NCI-H510A treated with DMSO at 0.1 percent for 48 hours (cell line): ENCODE measurements around the gene HK2.
"Not testable (repeated sequence)": the region's sequence is repeated elsewhere in the genome, so short reads cannot be mapped to it uniquely, and the experiment has no call there.

ENCODE experiments used
- DNase-seq: peaks from one replicate; lab custom pipeline; 2025; lab: John Stamatoyannopoulos, UW

HK2 gene

DNA sequence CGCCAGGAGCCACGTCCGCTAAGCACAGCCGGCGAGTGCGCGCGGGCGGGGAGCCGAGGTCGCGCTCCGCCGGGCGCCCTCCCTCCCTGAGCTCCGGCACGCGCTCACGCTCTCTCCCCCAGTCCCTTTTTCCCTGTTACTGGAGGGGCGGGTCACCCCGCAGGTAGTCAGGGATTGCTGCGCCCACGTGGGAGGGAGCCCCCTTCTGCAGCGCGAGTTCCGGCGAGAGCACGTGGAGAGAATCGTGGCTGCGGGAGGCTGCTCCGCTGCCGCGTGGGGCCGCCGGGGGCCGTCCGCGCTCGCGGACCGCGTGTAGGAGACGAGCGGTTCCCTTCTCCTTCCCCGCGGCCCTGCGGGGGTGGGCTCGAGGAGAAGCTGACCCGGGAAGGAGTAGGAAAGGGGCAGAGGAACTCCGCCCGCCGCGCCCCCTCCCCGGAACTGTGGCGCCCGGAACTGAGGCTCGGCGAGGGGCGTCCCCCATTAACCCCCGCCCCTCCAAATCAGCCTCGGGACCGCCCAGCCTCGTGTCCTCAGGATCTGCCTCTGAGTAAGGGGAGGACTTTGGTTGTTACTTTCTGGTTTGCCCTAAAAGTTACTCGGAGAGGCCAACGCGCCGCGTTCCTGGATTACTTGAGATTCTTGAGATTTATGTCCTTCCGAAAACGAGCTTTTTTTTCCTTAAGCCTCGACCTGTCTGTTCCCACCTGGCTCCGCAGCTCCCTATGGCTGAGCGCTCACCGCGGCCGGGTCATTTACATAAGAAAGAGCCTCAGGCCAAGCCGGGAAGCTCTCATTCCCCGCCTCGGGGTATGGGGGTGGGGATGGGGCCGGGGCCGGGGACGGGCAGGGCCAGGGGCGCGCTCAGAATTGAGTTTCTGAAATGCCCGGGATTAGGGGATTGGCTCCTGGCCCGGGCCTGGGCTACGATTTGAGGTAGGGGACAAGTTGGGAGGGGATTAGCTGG lies 1.1 kb downstream of the HK2 start:
- DNase-seq: peak; percentile 7

DNA sequence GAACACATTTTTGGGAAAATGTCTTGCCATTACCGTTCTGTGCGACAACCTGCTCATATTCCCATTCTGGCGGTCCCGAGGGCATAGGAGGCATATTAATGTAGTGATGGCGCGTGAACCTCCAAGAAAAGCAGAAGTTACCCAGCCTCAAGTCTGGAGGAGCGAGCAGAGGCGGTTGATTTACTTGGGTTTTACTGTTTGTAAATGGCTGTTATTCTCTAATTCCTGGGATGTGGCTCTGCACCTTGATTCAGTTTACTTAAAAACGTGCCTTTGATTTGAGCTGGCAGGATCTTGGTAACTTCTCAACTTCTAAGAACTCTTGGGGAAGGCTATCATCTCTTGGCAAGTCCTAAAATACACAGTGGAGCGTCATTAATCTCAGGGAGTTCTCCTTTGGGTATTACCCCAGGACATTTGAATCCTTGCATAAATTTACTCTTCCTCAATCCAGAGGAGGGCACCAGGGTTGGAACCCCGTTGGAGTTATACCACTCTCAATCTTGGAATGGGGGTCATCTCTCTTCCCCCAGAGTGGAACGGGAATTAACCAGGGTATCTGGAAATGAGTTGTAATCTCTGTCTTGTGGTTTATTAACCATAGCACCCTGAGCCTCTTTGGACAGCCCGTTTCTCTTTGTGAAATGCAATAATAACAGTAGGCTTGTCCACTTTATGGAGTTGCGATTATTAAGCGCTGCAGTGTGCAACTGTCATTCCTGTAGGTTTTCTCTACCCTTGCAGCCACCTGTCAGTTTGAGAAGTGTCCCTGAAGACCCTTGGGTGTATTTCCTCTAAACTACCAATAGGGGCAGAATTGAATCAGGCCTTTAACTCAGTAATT lies 2.1 kb downstream of the HK2 start:
- peak; percentile 74 for DNase-seq

DNA sequence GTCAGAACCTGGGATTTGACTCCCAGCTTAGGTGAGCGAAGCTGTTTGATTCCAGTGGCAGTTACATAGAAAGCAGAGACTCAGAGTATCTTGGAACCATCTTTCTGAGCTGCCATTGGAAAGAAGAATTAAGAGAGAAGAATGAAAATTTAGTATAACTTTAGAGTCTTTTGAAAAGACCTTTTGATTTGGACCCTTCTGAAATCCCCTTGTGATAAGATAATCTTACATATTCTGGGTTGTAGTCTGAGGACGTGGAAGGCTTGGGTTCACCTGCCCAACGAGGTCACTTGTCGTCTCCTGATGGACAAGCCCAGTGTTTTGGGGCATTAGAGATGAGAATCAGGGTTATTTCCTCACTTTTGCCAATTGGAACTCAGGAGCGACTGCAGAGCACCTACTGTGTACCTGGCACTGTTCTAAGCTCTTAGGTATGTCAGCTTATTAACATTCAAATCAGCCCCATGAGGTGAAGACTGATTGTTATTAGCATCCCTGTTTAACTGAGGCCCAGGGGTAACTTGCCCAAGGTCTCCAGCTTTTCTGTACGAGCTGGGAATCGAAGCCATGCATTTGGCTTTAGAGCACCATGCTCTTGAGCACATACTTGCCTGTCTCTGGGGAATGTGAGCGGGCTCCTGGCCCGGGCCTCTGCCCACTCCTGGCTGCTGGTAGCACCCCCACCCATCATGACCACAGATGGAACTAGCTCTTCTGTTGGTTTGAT lies 2.9 kb downstream of the HK2 start:
- no peak for DNase-seq

DNA sequence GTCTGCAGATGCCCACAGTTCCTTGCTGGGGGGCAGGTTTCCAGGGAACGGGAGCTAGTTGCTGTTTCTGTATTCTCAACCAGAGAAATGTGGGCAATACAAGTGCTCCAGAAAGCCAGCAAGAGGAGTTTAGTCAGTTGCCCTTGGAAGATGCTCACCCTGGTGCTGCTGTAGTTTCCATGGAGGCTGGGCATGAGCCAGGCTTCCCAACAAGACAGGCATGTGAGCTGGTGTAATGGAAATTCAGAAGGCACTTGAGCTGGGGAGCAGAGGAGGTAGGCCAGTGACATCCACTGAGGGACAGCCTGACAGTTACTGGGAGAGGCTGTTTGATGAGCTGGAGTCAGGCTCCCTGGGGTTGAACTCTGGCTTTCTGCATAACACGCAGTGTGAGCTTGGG lies 7.7 kb downstream of the HK2 start:
- no peak for DNase-seq

DNA sequence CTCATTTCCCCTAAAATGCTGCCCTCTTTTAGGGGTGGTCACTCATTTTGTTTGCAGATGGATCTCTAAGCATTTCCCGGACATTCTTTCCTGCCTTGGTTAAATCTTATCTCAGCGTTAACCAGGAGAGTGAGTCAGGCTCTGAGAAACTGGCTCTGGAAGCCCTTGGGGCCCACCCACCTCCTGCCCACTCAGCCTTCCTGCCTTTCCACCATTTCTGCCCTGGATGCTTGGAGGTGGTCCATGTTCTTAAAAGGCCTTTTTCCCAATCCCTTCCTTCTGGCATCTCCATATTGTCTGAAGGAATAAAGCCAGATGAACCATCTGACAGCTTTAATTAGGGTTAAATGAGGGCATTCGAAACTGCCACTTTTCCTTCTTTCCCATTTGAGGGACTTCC lies 9.5 kb downstream of the HK2 start:
- DNase-seq: no peak

DNA sequence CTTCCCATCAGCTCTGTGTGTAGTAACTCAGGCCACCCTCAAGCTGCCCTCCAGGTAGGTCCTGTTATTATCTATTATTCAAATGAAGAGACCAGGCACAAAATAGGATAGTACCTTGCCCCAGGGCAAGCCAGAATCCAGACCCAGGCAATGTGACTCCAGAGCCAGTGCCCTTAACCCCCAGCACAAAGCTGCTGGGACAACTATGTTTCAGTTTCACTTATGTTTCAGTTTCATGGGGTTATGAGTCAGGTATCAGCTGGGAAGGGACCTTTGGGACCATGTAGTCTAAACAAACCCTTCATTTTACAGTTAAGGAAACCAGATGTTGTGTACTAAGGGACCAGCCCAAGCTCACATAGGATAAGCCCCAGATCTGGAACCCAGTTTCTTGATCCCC lies 10.0 kb downstream of the HK2 start:
- no peak for DNase-seq

DNA sequence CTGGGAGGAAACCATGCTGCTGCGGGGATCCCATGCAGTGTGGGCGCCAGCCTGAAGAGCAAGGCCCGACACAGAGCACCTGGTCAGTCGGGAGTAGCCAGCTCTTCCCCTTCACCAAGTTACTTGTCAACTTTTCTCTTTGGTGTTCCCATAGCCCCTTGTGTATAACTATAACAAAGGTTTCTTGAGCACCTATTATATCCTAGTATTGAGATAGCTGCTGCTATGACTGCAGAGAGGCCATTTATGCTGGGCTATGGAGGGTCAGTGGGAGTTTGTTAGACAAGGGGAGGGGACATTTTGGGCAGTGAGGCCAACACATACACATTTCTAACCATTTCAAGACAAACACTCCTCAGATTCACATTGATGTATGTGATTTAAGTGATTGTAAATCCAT lies 10.8 kb downstream of the HK2 start:
- no peak for DNase-seq

DNA sequence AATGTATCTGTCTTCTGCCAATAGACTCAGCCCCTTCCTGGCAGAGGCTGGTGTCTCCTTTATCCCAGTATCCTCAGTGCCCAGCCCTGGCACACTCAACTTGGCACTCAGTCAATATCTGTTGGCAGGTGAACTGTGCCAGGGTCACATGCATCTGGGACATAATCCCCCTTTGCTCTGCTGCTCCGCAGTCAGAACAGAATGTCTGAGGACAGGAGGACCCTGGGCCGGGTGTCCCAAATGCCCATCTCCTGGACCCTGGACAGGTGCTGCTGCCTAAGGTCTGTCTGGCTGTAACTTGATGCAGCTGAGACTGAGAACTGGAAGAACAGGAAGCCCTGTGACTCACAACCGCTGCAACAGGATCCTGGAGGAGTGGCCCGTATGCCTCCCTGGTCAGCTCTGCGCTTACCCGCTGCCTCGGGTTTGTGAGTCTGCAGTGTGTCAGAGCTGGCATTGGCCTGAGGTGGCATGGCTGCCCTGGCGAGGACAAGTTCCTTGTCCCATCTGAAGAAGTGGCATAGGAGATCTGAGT lies 11.4 kb downstream of the HK2 start:
- peak; percentile 80 for DNase-seq

DNA sequence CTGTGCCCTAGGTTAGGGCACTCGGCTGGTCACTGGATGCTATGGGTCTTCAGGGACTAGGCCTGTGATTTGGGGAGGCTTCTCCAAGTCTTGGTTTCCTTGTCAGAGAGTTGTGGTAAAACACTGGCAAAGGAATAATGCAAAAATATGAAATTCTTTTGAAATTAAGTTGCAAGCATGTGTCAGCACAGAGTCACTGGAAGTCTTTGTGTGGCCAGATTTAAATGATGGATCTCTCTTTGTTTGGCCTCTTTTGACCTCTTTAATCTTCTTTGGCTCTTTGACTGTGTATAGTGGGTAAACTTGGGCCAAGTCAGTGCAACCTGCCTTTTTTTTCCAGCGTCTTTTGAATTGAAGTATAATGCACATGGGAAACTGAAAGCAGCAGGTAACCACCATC lies 12.1 kb downstream of the HK2 start:
- DNase-seq: no peak

DNA sequence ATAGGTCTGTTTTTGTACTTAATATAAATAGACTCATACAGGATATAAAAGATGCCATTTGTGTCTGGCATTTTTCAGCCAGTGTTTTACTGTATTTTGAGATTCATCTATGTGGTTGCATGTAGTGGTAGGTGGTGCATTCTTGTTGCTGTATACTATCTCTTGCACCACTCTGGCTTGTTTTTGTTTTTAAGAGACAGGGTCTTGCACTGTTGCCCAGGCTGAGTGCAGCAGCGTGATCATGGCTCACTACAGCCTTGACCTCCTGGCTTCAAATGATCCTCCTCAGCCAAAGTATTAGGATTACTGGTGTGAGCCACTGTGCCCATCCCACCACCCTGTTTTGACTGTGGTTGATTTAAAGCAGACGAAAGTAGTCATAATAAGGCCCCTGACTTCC lies 12.6 kb downstream of the HK2 start:
- no peak for DNase-seq

DNA sequence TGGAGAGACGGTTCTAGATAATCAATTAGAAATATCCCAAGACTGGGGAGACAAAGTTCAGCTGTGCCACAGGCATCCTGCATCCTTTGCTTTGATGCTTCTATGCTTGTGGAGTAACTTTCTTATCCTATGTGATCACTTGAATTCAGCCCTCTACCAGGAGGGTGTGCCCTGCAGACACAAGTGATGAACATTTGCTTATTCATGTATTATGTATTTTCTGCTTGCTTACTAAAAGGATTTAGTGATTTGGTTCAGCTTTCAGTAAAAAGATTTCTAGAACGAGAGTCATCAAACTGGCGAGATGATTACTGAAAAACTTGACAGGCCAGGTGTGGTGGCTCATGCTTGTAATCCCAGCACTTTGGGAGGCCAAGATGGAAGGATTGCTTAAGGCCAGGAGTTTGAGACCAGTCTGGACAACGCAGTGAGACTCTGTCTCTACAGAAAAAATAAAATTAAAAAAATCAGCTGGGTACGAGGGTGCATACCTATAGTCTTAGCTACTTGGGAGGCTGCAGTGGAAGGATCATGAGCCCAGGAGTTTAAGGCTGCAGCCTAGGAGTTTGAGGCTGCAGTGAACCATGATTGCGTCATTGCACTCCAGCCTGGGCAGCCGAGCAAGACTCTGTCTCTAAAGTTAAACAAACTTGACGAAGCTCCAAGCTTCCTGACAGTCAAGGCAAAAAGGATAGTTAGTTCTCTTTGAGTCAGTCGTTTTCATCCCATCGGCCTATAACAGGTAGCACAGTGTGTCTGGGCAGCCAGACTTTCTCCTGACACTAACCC lies 13.3 kb downstream of the HK2 start:
- no peak for DNase-seq

DNA sequence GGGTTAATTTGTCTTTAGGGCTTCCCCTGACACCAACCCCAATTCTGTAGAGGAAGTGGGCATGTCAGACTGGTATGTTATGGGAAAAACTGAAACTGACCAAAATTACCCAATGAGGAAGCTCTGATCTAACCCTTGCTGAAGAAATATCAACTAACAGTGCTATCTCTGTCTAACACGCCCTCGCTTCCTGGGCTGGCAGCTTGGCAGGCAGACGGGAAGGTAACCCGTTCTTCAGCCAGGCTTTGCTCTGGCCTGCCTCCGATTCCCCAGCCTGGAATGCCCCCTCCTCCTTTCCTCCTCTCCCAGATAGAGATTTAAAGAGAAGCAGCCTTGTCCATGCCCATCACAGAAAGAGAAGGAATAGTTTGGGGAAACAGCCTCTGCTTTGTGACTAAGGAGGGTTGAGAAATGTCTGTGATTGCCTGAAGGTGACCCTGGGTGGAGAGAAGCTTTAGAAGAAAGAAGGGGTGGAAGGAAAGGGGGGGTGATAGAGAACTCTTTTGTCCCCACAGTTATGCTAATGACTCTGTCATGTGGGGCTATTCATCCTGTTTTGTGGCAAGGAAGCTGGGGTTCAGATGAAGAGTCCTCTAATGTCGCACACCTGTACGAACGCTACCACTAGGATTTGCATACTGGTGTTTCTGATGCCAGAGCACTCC lies 15.4 kb downstream of the HK2 start:
- DNase-seq: no peak

DNA sequence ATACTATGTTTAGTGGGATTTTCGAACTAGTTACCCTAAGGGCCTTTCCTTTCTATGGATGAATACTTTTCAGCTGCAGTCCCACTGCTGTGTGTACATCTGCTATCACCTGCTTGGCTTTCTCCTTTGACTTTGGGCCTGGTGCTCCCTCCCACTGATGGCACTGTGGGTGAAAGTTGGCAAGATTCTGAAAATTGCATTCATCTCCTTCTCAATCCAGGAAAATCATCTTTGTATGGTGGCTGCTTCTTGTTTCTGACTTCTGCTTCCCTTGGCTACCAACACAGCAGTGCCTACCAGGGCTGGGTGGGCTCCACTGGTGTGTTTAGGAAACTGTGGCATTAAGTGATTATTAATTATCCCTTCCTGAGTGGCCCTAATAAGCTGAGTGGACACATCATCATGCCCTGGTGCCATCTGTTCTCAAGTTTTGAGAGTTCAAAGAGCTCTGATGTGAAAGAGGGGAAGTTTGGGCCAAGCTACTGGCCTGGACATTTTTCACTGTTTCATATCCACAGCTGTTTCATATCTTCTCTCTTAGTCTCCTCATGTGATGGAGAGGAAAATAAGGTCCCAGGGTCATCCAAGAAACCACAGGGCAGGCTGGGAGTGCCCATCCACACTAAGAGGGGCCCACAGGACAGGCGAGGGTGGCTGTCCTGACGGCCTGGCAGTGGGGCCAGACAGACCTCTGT lies 16.7 kb downstream of the HK2 start:
- DNase-seq: no peak

DNA sequence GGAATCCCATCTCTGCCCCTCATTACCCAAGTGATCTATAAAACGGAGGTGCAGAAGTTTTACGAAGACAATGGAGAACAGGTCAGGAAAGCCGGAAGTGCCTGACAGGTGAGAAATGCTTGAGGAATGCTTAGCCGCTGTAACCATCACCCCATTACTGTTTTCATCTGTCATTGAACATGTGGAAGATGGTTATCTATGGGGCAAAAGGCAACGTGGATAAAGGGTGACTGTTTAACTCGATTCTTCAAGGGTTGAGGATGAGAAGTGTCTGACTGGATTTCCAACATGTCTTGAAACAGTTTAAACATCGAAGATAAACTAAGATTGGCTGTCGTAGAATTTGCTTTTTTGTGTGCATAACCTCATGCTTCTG lies 17.3 kb downstream of the HK2 start:
- DNase-seq: no peak

DNA sequence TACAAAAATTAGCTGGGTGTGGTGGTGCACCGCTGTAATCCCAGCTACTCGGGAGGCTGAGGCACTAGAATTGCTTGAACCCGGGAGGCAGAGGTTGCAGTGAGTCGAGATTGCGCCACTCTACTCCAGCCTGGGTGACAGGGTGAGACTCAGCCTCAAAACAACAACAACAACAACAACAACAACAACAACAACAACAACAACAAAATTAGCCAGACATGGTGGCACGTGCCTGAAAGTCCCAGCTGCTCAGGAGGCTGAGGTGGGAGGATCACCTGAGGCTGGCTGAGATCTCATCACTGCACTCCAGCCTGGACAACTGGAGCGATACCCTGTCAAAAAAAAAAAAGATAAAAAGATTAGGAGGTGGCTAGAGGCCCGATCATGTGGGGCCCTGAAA lies 19.4 kb downstream of the HK2 start:
- not testable (repeated sequence) for DNase-seq

DNA sequence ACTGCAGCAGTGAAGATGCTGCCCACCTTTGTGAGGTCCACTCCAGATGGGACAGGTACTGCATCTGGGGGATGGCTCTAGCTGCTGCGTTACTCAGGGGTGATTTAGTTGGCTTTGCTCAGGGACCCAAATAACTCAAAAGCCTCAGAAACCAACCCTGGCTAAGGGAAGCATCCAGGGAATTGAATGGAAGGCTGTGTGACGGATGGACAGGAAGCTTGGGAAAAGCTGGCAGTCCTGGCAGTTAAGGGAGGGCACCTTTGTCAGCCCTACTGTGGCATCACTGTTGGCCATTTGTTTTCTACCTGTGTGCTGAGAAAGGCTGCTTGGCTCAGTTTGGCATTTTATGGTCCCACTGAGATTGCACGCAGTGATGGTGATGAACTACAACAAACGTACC lies 20.5 kb downstream of the HK2 start:
- no peak for DNase-seq

DNA sequence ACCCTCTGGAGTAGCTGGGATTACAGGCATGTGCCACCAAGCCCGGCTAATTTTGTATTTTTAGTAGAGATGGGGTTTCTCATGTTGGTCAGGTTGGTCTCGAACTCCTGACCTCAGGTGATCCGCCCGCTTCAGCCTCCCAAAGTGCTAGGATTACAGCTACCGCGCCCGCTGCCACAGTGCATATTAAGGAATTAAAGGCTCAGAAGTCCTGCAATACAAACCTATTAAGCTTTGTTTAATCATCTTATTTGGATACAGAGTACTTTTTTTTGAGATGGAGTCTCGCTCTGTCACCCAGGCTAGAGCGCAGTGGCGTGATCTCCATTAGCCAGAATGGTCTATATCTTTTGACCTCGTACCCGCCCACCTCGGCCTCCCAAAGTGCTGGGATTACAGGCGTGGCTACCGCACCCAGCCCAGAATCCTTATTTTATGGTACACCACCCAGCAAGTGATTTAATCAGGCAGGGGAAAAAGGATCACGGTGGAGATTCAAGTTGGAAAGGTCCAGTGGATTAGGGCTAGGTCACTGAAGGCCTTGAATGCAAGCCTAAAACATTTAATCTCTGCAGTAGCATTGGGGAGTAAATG lies 21.3 kb downstream of the HK2 start:
- not testable (repeated sequence) for DNase-seq

DNA sequence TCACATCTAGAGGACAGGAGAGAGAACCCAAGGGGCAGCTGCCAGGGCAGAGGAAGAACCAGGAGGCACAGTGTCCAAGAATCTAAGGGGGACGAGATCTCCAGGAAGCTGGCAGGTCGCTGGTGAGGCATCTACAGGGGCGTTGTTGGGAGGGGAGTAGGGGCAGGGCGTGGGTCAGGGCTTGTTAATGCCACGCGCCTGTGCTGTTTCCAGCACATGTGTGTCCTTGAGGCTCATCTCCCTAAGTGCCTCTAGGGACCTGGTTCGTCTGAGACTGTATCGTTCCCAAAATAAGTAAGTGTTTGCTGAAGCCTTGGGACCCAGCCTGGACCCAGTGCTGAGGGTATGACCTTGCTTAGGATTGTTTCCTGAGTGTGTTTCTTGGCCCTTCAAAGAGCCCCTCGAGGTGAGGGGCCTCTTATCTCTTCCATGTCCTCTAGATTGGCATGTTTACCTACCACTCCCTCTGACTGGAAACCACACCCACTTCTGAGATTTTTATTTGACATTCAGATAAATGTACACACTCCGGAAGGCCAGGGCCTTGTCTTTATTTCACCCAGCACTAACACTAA lies 22.2 kb downstream of the HK2 start:
- DNase-seq: peak; percentile 44

DNA sequence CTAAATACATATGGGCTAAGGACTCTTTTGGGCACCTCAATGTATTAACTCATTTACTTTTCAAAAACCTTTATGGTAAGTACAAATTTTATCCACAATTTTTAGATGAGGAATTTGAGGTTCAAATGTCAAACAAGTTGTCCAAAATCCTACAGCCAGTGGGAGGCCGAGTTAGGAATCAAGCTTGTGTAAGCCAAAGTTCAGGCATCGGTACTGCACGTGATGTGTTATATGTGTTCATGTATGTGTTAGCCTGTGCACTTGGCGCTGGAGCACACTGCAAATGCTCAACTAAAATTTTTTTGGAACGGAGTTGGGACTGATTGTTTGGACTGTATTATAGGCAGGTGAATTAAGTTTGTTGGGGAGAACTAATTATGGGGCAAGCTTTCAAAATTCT lies 22.7 kb downstream of the HK2 start:
- no peak for DNase-seq
